HG03025 (cell line): ENCODE measurements around the gene SCN8A.
"Not testable (repeated sequence)": the region's sequence is repeated elsewhere in the genome, so short reads cannot be mapped to it uniquely, and the experiment has no call there.

Source experiments
- ATAC-seq: cut with Tn5 transposase; IDR thresholded peaks from one replicate; pipeline ENCODE4 v1.9.1; 2021; ENCODE audit warnings: mild to moderate bottlenecking, moderate library complexity; ENCODE audit not compliant: unreplicated experiment, low FRiP score

The SCN8A gene

GRCh38 chr12:51826881-51827280, 235.8 kb downstream of the SCN8A start:
- no peak for ATAC-seq

GRCh38 chr12:51827925-51828818, 237.1 kb downstream of the SCN8A start:
- no peak for ATAC-seq

- ATAC-seq = no peak
Observed at GRCh38 chr12:51829011-51829481, 238.0 kb downstream of the SCN8A start.

- no peak for ATAC-seq
Observed at GRCh38 chr12:51829641-51830040, 238.6 kb downstream of the SCN8A start.

- ATAC-seq = not testable (repeated sequence)
Observed at GRCh38 chr12:51831817-51832216, 240.8 kb downstream of the SCN8A start.

GRCh38 chr12:51832354-51833107, 241.5 kb downstream of the SCN8A start:
- no peak for ATAC-seq

- no peak for ATAC-seq
Observed at GRCh38 chr12:51833448-51834227, 242.6 kb downstream of the SCN8A start.

- ATAC-seq = no peak
Observed at GRCh38 chr12:51834411-51834810, 243.4 kb downstream of the SCN8A start.

- no peak for ATAC-seq
Observed at GRCh38 chr12:51836041-51836826, 245.2 kb downstream of the SCN8A start.

GRCh38 chr12:51836827-51837173, 245.8 kb downstream of the SCN8A start:
- no peak for ATAC-seq

GRCh38 chr12:51837286-51837685, 246.3 kb downstream of the SCN8A start:
- no peak for ATAC-seq

GRCh38 chr12:51838036-51838435, 247.0 kb downstream of the SCN8A start:
- ATAC-seq = no peak

GRCh38 chr12:51838762-51839161, 247.7 kb downstream of the SCN8A start:
- no peak for ATAC-seq

- no peak for ATAC-seq
Observed at GRCh38 chr12:51839310-51839947, 248.4 kb downstream of the SCN8A start.

- no peak for ATAC-seq
Observed at GRCh38 chr12:51840966-51841365, 249.9 kb downstream of the SCN8A start.

- no peak for ATAC-seq
Observed at GRCh38 chr12:51841727-51842126, 250.7 kb downstream of the SCN8A start.

- no peak for ATAC-seq
Observed at GRCh38 chr12:51844854-51845253, 253.8 kb downstream of the SCN8A start.

GRCh38 chr12:51845482-51845881, 254.4 kb downstream of the SCN8A start:
- ATAC-seq = no peak

GRCh38 chr12:51846271-51846691, 255.2 kb downstream of the SCN8A start:
- no peak for ATAC-seq
